Measurements from ENCODE around the gene ACE2.

- no peak for TF ChIP-seq CTCF (conservative IDR thresholded peaks at IDR 0.05 in 1 of 2, IDR thresholded peaks at IDR 0.05 in 1 of 2; ENCODE audit: extremely low read depth in 1 of 2, insufficient read depth in 1 of 2, low read depth in 1 of 2, low read length in 2 of 2)
- no peak for TF ChIP-seq EZH2 (IDR thresholded peaks at IDR 0.05; ENCODE audit: borderline replicate concordance, low read length)
Observed at GRCh38 chrX:15605226-15605625, 4.5 kb upstream of the ACE2 start.

Measured in mammary epithelial cell (primary cell).